Inferior parietal cortex (tissue), 1 donor: Measurements from ENCODE around the gene COPRS.

Experiments
- DNase-seq: peaks from one replicate; pipeline ENCODE4 v3.0.0-alpha.2; 2016; ENCODE audit errors: extremely low spot score

Gene COPRS

GRCh38 chr17:31808521-31809050 is 50.5 kb downstream of the COPRS start:
- DNase-seq: no peak

- no peak for DNase-seq
Observed at GRCh38 chr17:31807846-31808245, 51.2 kb downstream of the COPRS start.

- DNase-seq: no peak
Observed at GRCh38 chr17:31806921-31807320, 52.1 kb downstream of the COPRS start.

- DNase-seq: no peak
Observed at GRCh38 chr17:31803494-31804213, 55.4 kb downstream of the COPRS start.

- DNase-seq: no peak
Observed at GRCh38 chr17:31802502-31802901, 56.5 kb downstream of the COPRS start.
